ENCODE measurements around the gene ACTL7A. TPM values are rescaled to one million over a fixed set of nuclear protein-coding genes. Genes with fewer than 3 reads are reported as not detected.
"Not testable (repeated sequence)": the region's sequence is repeated elsewhere in the genome, so short reads cannot be mapped to it uniquely, and the experiment has no call there.

ACTL7A gene
- polyA plus RNA-seq, 2 of the 4 experiments (the other 2 are of a cell fraction), result not detected

GRCh38 chr9:108884701-108885100 is 22.6 kb downstream of the ACTL7A start:
- ATAC-seq, result no peak
- 92% methylated on average over 3 of the region's 3 CpGs for WGBS (ENCODE audit: missing lambda C conversion rate)
- FAIRE-seq, result no peak
- no peak for DNase-seq (ENCODE audit: low read depth in 1 of 2, low spot score in 1 of 2)
- no peak overlapping the region for H3K4me2 ChIP-seq
- ChIA-PET CTCF (interaction anchor here (0.6 to 1.6 kb wide), 3 partner anchors 9 to 38 kb away, joined by 3 to 4 read pairs (median 3); no protein-coding TSS in a partner anchor), POLR2A (no interaction called here)
- H3K4me1 ChIP-seq, result peaks cover 23% of the 10 kb centered on the region
- no peak overlapping the region for H3K27ac ChIP-seq
- no peak for TF ChIP-seq ATOH8 (CRISPR knock-in tag; IDR thresholded peaks at IDR 0.05; ENCODE audit: low read depth)
- no peak for TF ChIP-seq EHF (CRISPR knock-in tag; IDR thresholded peaks at IDR 0.05)
- no peak for TF ChIP-seq RCOR1 (IDR thresholded peaks at IDR 0.05; ENCODE audit: low read depth, low read length)
- TF ChIP-seq RAD21 (conservative IDR thresholded peaks at IDR 0.05 in 1 of 2, IDR thresholded peaks at IDR 0.05 in 1 of 2), result no peak
- no peak for TF ChIP-seq CHD2 (IDR thresholded peaks at IDR 0.05; ENCODE audit: low read length, partially characterized antibody)
- TF ChIP-seq HMGXB4 (CRISPR knock-in tag; IDR thresholded peaks at IDR 0.05; ENCODE audit: borderline replicate concordance), result no peak
- TF ChIP-seq CBX8 (IDR thresholded peaks at IDR 0.05), result no peak
- TF ChIP-seq SMC3 (IDR thresholded peaks at IDR 0.05), result no peak
- TF ChIP-seq SREBF2 (IDR thresholded peaks at IDR 0.05), result no peak
- no peak for TF ChIP-seq KDM5A (IDR thresholded peaks at IDR 0.05)
- TF ChIP-seq EP300 (IDR thresholded peaks at IDR 0.05), result no peak
- no peak for TF ChIP-seq FOXS1 (CRISPR knock-in tag; IDR thresholded peaks at IDR 0.05)
- no peak for TF ChIP-seq KDM1A (IDR thresholded peaks at IDR 0.05; ENCODE audit: low read depth)
- no peak overlapping the region for H3K4me3 ChIP-seq
- no peaks in the 10 kb centered on the region for H3K9me3 ChIP-seq

DNA sequence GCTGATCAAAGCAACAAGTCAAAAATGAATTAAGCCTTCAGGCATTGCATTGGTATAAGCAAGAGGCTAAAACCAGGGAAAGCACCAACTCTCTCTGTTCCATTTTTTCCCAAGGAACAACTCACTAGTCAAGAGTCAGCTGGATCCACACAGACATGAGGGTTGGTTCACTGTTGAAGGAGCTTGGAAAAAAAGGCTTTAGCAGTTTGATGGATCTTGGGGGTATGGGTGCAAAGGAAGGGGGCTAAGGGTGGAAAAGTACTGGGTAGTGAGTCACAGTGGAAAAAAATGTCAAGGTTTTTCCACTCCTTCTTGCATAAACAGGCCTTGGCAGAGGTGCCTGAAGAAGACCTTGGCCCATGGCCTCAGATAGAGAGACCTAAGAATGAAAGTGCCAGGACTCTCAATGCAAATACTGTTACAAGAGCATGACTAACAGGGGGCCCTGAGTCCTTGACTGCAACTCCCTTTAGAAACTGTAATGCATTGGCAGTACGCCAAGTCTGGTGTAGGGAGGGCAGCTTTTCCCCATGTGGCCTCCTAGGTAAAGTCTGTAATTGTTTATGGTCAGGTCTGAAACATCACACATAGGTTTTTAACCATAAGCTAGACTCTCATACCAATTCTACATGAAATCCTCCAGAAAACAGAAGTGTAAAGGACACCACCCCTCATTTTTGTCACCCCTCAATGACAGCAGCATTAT is 23.7 kb downstream of the ACTL7A start:
- ChIA-PET POLR2A (no interaction called here), CTCF (interaction anchor here (2.5 kb wide), 1 partner anchor 14 kb away, joined by 7 read pairs; no protein-coding TSS in a partner anchor)
- DNase-seq (ENCODE audit: low read depth in 1 of 2, low spot score in 1 of 2) (peak; percentile 52 to 71), FAIRE-seq (no peak), ATAC-seq (peak; percentile 84 to 86)
- H3K4me3 ChIP-seq, result no peak overlapping the region
- TF ChIP-seq CBX2 (IDR thresholded peaks at IDR 0.05; ENCODE audit: borderline replicate concordance, low read depth) (no peak), ZNF302 (CRISPR knock-in tag; IDR thresholded peaks at IDR 0.05) (no peak), FOSL2 (IDR thresholded peaks at IDR 0.05) (0 out of 2 replicates have a peak, but pooled peaks have one; percentile 27), FOSL2 (CRISPR knock-in tag; IDR thresholded peaks at IDR 0.05) (peak; percentile 43), RFX5 (IDR thresholded peaks at IDR 0.05) (no peak)
- TF ChIP-seq, protein P1, sequence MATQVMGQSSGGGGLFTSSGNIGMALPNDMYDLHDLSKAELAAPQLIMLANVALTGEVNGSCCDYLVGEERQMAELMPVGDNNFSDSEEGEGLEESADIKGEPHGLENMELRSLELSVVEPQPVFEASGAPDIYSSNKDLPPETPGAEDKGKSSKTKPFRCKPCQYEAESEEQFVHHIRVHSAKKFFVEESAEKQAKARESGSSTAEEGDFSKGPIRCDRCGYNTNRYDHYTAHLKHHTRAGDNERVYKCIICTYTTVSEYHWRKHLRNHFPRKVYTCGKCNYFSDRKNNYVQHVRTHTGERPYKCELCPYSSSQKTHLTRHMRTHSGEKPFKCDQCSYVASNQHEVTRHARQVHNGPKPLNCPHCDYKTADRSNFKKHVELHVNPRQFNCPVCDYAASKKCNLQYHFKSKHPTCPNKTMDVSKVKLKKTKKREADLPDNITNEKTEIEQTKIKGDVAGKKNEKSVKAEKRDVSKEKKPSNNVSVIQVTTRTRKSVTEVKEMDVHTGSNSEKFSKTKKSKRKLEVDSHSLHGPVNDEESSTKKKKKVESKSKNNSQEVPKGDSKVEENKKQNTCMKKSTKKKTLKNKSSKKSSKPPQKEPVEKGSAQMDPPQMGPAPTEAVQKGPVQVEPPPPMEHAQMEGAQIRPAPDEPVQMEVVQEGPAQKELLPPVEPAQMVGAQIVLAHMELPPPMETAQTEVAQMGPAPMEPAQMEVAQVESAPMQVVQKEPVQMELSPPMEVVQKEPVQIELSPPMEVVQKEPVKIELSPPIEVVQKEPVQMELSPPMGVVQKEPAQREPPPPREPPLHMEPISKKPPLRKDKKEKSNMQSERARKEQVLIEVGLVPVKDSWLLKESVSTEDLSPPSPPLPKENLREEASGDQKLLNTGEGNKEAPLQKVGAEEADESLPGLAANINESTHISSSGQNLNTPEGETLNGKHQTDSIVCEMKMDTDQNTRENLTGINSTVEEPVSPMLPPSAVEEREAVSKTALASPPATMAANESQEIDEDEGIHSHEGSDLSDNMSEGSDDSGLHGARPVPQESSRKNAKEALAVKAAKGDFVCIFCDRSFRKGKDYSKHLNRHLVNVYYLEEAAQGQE (IDR thresholded peaks at IDR 0.05), result no peak
- no peaks in the 10 kb centered on the region for H3K9me3 ChIP-seq
- peak overlapping the region; percentile 57 to 74; a peak in 5 of 6 replicates for H3K27ac ChIP-seq
- peak overlapping the region; percentile 46 for H3K4me2 ChIP-seq
- 46% methylated on average over 1 of the region's 1 CpG for WGBS (ENCODE audit: missing lambda C conversion rate)
- H3K4me1 ChIP-seq, result peaks cover 23% of the 10 kb centered on the region

GRCh38 chr9:108886594-108887271 is 24.7 kb downstream of the ACTL7A start:
- H3K4me1 ChIP-seq, result peaks cover 23% of the 10 kb centered on the region
- DNase-seq (ENCODE audit: low read depth in 1 of 2, low spot score in 1 of 2); POLR2A ChIA-PET; H3K9me3 ChIP-seq; FAIRE-seq; H3K4me3 ChIP-seq; ATAC-seq: not testable (repeated sequence)
- H3K27ac ChIP-seq, result peak overlapping the region; percentile 57 to 74; a peak in 5 of 6 replicates
- peak overlapping the region; percentile 46; the same call in 1 of the 3 replicates for H3K4me2 ChIP-seq
- 87% methylated on average over 3 of the region's 3 CpGs for WGBS (ENCODE audit: missing lambda C conversion rate)
- CTCF ChIA-PET, result interaction anchor here (0.7 to 2.5 kb wide), 3 partner anchors 13 to 40 kb away, joined by 3 to 7 read pairs (median 3); no protein-coding TSS in a partner anchor

Measured in A549 (cell line).